Measurements from ENCODE around the gene RMC1.
A peak's percentile ranks its signal among the peaks of the same experiment; 100 is the strongest.

RMC1 gene

DNA sequence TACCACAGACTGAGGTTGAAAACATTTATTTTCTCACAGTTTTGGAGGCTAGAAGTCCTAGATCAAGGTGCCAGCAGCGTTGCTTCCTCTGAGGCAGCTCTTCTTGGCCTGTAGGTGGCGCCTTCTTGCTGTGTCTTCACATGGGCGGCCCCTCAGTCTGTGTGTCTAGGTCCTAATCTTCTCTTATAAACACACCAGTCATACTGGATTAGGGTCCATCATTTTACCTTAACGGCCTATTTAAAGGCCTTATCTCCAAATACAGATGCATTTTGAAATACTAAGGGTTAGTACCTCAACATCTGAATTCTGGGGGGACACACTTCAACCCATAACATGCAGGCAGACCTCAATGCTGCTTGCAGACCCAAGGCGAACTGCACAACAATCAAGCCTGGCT lies 4.4 kb upstream of the RMC1 start:
- no peak for TF ChIP-seq GABPA (IDR thresholded peaks at IDR 0.05; ENCODE audit: low read depth)
- TF ChIP-seq, protein P1, sequence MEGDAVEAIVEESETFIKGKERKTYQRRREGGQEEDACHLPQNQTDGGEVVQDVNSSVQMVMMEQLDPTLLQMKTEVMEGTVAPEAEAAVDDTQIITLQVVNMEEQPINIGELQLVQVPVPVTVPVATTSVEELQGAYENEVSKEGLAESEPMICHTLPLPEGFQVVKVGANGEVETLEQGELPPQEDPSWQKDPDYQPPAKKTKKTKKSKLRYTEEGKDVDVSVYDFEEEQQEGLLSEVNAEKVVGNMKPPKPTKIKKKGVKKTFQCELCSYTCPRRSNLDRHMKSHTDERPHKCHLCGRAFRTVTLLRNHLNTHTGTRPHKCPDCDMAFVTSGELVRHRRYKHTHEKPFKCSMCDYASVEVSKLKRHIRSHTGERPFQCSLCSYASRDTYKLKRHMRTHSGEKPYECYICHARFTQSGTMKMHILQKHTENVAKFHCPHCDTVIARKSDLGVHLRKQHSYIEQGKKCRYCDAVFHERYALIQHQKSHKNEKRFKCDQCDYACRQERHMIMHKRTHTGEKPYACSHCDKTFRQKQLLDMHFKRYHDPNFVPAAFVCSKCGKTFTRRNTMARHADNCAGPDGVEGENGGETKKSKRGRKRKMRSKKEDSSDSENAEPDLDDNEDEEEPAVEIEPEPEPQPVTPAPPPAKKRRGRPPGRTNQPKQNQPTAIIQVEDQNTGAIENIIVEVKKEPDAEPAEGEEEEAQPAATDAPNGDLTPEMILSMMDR (IDR thresholded peaks at IDR 0.05; ENCODE audit: insufficient read depth, low read length) = peak; percentile 96
- no peak for TF ChIP-seq POLR2AphosphoS5 (IDR thresholded peaks at IDR 0.05; ENCODE audit: low read depth)
- Histone ChIP-seq H3K27me3 (ENCODE audit: insufficient read depth, poor library complexity, severe bottlenecking) (no peaks in the 10 kb centered on the region), H3K27ac (replicated peaks) (peak overlapping the region; percentile 76), H3K4me3 (replicated peaks; ENCODE audit: insufficient read depth, low read length) (no peak overlapping the region)
- DNase-seq (ENCODE audit: low read depth in 1 of 2, low spot score in 1 of 2) = peak; percentile 63 to 91

GRCh38 chr18:23499291-23499781 lies 4.0 kb upstream of the RMC1 start:
- TF ChIP-seq POLR2AphosphoS5 (IDR thresholded peaks at IDR 0.05; ENCODE audit: low read depth) = no peak
- no peak for TF ChIP-seq REST (IDR thresholded peaks at IDR 0.05; ENCODE audit: insufficient replicate concordance, low read depth)
- TF ChIP-seq, protein P1 (IDR thresholded peaks at IDR 0.05; ENCODE audit: insufficient read depth, low read length) = no peak
- TF ChIP-seq GABPA (IDR thresholded peaks at IDR 0.05; ENCODE audit: low read depth) = no peak
- 0 out of 2 replicates have a peak, but pooled peaks have one; percentile 5 for TF ChIP-seq SPI1 (IDR thresholded peaks at IDR 0.05; ENCODE audit: borderline replicate concordance, low read depth)
- no peak overlapping the region for H3K4me3 ChIP-seq (replicated peaks; ENCODE audit: insufficient read depth, low read length)
- H3K27ac ChIP-seq (replicated peaks) = peak overlapping the region; percentile 76; the same call in 1 of the 2 replicates
- DNase-seq (ENCODE audit: low read depth in 1 of 2, low spot score in 1 of 2) = no peak
- no peaks in the 10 kb centered on the region for H3K27me3 ChIP-seq (ENCODE audit: insufficient read depth, poor library complexity, severe bottlenecking)

DNA sequence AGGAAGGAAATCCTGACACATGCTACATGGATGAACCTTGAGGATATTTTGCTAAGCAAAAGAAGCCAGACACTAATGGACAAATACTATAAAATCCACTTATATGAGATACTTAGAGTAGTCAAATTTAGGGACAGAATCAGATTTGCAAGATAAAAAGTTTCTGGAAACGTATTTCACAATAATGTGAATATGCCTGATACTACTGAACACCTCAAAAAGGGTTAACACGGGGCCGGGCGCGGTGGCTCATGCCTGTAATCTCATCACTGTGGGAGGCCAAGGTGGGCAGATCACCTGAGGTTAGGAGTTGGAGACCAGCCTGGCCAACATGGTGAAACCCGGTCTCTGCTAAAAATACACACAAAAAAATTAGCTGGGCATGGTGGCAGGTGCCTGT lies 1.7 kb upstream of the RMC1 start:
- TF ChIP-seq GABPA (IDR thresholded peaks at IDR 0.05; ENCODE audit: low read depth) (no peak), POLR2AphosphoS5 (IDR thresholded peaks at IDR 0.05; ENCODE audit: low read depth) (no peak), SPI1 (IDR thresholded peaks at IDR 0.05; ENCODE audit: borderline replicate concordance, low read depth) (no peak), REST (IDR thresholded peaks at IDR 0.05; ENCODE audit: insufficient replicate concordance, low read depth) (no peak)
- TF ChIP-seq, protein P1 (IDR thresholded peaks at IDR 0.05; ENCODE audit: insufficient read depth, low read length) = no peak
- Histone ChIP-seq H3K4me3 (replicated peaks; ENCODE audit: insufficient read depth, low read length) (no peak overlapping the region), H3K27ac (replicated peaks) (no peak overlapping the region), H3K27me3 (ENCODE audit: insufficient read depth, poor library complexity, severe bottlenecking) (no peaks in the 10 kb centered on the region)
- no peak for DNase-seq (ENCODE audit: low read depth in 1 of 2, low spot score in 1 of 2)

GRCh38 chr18:23502516-23503037 lies 734 bp upstream of the RMC1 start:
- peak overlapping the region; percentile 51 for H3K4me3 ChIP-seq (replicated peaks; ENCODE audit: insufficient read depth, low read length)
- peak overlapping the region; percentile 92 for H3K27ac ChIP-seq (replicated peaks)

More at GRCh38 chr18:23502516-23503037, 734 bp upstream of the RMC1 start:
- no peak for TF ChIP-seq SPI1 (IDR thresholded peaks at IDR 0.05; ENCODE audit: borderline replicate concordance, low read depth)
- TF ChIP-seq, protein P1 (IDR thresholded peaks at IDR 0.05; ENCODE audit: insufficient read depth, low read length) = no peak
- TF ChIP-seq REST (IDR thresholded peaks at IDR 0.05; ENCODE audit: insufficient replicate concordance, low read depth) = no peak
- DNase-seq (ENCODE audit: low read depth in 1 of 2, low spot score in 1 of 2) = no peak
- H3K27me3 ChIP-seq (ENCODE audit: insufficient read depth, poor library complexity, severe bottlenecking) = no peaks in the 10 kb centered on the region
